ENCODE data around the gene SLC2A5. TPM values are rescaled to one million over a fixed set of nuclear protein-coding genes. Genes with fewer than 3 reads are reported as not detected.

SLC2A5 gene
- total RNA-seq, 1 donor from 2014 or later = 3.6 TPM

DNA sequence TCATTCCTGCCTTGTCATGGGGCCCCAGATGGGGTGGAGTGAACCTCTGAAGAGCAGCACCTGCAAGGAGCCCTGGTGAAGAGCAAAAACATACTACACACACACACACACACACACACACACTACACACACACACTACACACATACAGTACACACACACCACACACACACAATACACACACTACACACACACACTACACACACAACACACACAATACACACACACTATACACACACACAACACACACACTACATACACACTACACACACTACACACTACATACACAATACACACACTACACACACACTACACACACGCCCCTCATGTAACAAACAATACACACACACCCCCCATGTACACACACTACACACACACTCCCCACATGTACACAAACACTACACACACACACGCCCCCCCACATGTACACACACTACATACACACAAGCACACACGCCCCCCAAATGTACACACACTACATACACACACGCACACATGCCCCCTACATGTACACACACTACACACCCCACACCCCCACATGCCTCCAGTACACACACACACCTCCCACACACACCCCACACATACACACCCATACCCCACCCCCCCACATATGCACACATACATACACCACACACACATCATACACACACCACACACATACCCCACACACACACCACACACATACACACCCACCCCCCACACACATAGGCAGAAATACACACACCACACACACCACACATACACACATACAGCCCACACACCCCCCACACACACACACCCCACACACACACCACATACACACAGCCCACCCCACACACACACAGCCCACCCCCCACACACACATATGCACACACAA is 9.3 kb downstream of the SLC2A5 start:
- H3K4me3 Mint-ChIP-seq = no peak overlapping the region
- DNase-seq (no peak), ATAC-seq (ENCODE audit: low read depth) (no peak)
- no peaks in the 10 kb centered on the region for H3K9me3 Mint-ChIP-seq
- TF ChIP-seq CTCF (IDR thresholded peaks at IDR 0.05) = no peak
- CTCF ChIA-PET = no interaction called here
- intact Hi-C loops (cut with micrococcal nuclease) = no loop called here
- peaks cover 15% of the 10 kb centered on the region for H3K36me3 Mint-ChIP-seq (ENCODE audit: low read depth)
- peaks cover 22% of the 10 kb centered on the region for H3K4me1 Mint-ChIP-seq
- POLR2A ChIA-PET = interaction anchor here (0.6 kb wide), 2 partner anchors 8 to 42 kb away, joined by 3 to 4 read pairs; no protein-coding TSS in a partner anchor
- no peak overlapping the region for H3K27ac Mint-ChIP-seq
- H3K27me3 Mint-ChIP-seq = no peaks in the 10 kb centered on the region

- intact Hi-C loops (cut with micrococcal nuclease) = no loop called here
- Mint-ChIP-seq H3K4me3 (no peak overlapping the region), H3K27me3 (no peaks in the 10 kb centered on the region), H3K4me1 (peaks cover 12% of the 10 kb centered on the region), H3K27ac (no peak overlapping the region), H3K36me3 (ENCODE audit: low read depth) (peaks cover 15% of the 10 kb centered on the region), H3K9me3 (no peaks in the 10 kb centered on the region)
- ATAC-seq (ENCODE audit: low read depth) = no peak
- POLR2A ChIA-PET = no interaction called here
- CTCF ChIA-PET = no interaction called here
- no peak for TF ChIP-seq CTCF (IDR thresholded peaks at IDR 0.05)
- DNase-seq = no peak
These were observed 11.0 kb downstream of the SLC2A5 start for GRCh38 chr1:9058465-9058864.

DNA sequence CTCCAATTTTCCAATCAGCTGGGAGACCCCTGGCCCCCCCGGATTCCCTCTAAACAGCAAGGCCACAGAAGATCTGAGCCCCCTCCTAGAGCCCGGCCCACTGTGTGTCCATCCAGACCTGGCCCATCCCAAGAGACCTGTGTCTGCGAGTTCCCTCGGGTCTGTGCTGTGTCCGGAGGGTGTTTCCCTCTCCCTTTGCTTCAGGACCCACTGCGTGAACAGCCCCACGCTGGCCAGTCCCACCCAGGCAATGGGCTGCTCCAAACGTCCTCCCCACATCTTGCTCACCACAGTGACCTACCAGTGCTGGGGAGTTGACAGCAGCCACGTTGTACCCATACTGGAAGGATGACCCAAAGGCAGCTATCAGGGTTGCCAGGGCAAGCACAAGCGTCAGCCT is 11.6 kb downstream of the SLC2A5 start:
- H3K4me1 Mint-ChIP-seq = peaks cover 11% of the 10 kb centered on the region
- POLR2A ChIA-PET = no interaction called here
- no peaks in the 10 kb centered on the region for H3K27me3 Mint-ChIP-seq
- no peak for TF ChIP-seq CTCF (IDR thresholded peaks at IDR 0.05)
- intact Hi-C loops (cut with micrococcal nuclease) = no loop called here
- ATAC-seq (ENCODE audit: low read depth) (no peak), DNase-seq (no peak)
- CTCF ChIA-PET = no interaction called here
- no peak overlapping the region for H3K4me3 Mint-ChIP-seq
- H3K36me3 Mint-ChIP-seq (ENCODE audit: low read depth) = peaks cover 15% of the 10 kb centered on the region
- H3K27ac Mint-ChIP-seq = no peak overlapping the region
- no peaks in the 10 kb centered on the region for H3K9me3 Mint-ChIP-seq

DNA sequence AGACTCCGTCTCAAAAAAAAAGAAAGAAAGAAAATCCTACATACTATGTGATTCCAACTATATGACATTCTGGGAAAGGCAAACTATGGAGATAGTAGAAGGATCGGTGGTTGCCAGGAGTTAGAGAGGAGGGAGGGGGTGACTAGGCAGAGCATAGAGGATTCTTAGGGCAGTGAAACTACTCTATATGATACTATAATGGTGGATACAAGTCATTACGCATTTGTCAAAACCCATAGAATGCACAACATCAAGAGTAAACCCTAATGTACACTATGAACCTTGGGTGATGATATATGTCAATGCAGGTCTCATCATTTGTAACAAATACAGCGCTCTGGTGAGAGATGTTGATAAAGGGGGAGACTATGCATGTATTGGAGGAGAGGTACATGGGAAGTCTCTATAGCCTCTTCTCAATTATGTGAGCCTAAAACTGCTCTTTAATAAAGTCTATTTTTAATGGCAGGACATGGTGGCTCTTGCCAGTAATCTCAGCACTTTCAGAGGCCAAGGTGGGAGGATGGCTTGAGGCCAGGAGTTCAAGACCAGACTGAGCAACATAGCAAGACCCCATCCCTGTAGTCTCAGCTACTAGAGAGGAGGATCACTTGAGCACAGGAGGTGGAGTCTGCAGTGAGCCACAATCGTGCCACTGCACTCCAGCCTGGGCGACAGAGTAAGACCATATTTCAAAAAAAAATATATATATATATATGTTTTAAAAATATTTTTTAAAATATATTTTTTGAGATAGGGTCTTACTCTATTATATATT is 17.0 kb downstream of the SLC2A5 start:
- ChIA-PET CTCF (no interaction called here), POLR2A (interaction anchor here (0.7 kb wide), 1 partner anchor 47 kb away, joined by 3 read pairs; no protein-coding TSS in a partner anchor)
- Mint-ChIP-seq H3K27me3 (no peaks in the 10 kb centered on the region), H3K27ac (no peak overlapping the region), H3K4me1 (no peaks in the 10 kb centered on the region), H3K4me3 (no peak overlapping the region), H3K9me3 (no peaks in the 10 kb centered on the region), H3K36me3 (ENCODE audit: low read depth) (peaks cover 23% of the 10 kb centered on the region)
- DNase-seq (no peak), ATAC-seq (ENCODE audit: low read depth) (no peak)
- TF ChIP-seq CTCF (IDR thresholded peaks at IDR 0.05) = no peak
- intact Hi-C loops (cut with micrococcal nuclease) = no loop called here

- POLR2A ChIA-PET = interaction anchor here (0.7 kb wide), 2 partner anchors 48 to 627 kb away, joined by 3 read pairs; no protein-coding TSS in a partner anchor
- no peak for TF ChIP-seq CTCF (IDR thresholded peaks at IDR 0.05)
- Mint-ChIP-seq H3K4me3 (no peak overlapping the region), H3K4me1 (no peaks in the 10 kb centered on the region), H3K27me3 (no peaks in the 10 kb centered on the region), H3K9me3 (no peaks in the 10 kb centered on the region), H3K27ac (no peak overlapping the region), H3K36me3 (ENCODE audit: low read depth) (peaks cover 14% of the 10 kb centered on the region)
- intact Hi-C loops (cut with micrococcal nuclease) = no loop called here
- ATAC-seq (ENCODE audit: low read depth) (no peak), DNase-seq (no peak)
- CTCF ChIA-PET = no interaction called here
These were observed 18.1 kb downstream of the SLC2A5 start for GRCh38 chr1:9051379-9051778.

Data from activated B cell treated with CpG ODN at 0.5 μM for 24 hours (primary cell).